ENCODE measurements around the gene SPINT2. TPM values are rescaled to one million over a fixed set of nuclear protein-coding genes. Genes with fewer than 3 reads are reported as not detected.
A peak's percentile ranks its signal among the peaks of the same experiment; 100 is the strongest.

The SPINT2 gene
- total and polyA plus RNA-seq, 2 of the 13 experiments (the other 11 are each of a cell fraction or from before 2014, with no cell fraction given) = 0.31 to 0.77 TPM

- H4K20me1 ChIP-seq (ENCODE audit: insufficient read depth, low read length) = no peaks in the 10 kb centered on the region
- FAIRE-seq (no peak), DNase-seq (ENCODE audit: low spot score) (no peak), ATAC-seq (no peak)
- H3K4me3 ChIP-seq (replicated peaks in 1 of 3; ENCODE audit: insufficient read depth in 1 of 3, low read depth in 2 of 3, low read length in 3 of 3) = no peak overlapping the region
- no peak overlapping the region for H3K27ac ChIP-seq (ENCODE audit: extremely low read length, insufficient read depth, low read length)
- no peaks in the 10 kb centered on the region for H3K9me3 ChIP-seq (ENCODE audit: low read length)
- no TSS peak for BruUV-seq (replicated peaks)
- no peaks in the 10 kb centered on the region for H3K36me3 ChIP-seq (replicated peaks in 1 of 2; ENCODE audit: control insufficient read depth in 1 of 2, insufficient read depth in 2 of 2, low read length in 2 of 2)
- intact Hi-C loops (cut with micrococcal nuclease; ENCODE audit: unreplicated experiment) (no loop called here), in situ Hi-C loops (cut with HindIII; ENCODE audit: extremely low pct_ligation_motif_present, low pct_unique_long_range_greater_than_20kb) (loop anchor here (5.0 kb wide), 1 partner anchor 89 kb away; no protein-coding TSS in a partner anchor)
- TF ChIP-seq ZNF24 (IDR thresholded peaks at IDR 0.05) (no peak), ZNF629 (CRISPR knock-in tag; conservative IDR thresholded peaks at IDR 0.05) (peak; percentile 77)
- no peaks in the 10 kb centered on the region for H3K4me1 ChIP-seq (ENCODE audit: insufficient read depth, low read length)
- no peaks in the 10 kb centered on the region; a peak in 1 of 5 replicates for H3K27me3 ChIP-seq (ENCODE audit: control insufficient read depth in 1 of 2, insufficient read depth in 2 of 2, low read length in 2 of 2)
- no peak overlapping the region for H3K4me2 ChIP-seq (ENCODE audit: low read depth, low read length)
- H3K9ac ChIP-seq (ENCODE audit: insufficient read depth, low read depth, low read length) = no peak overlapping the region
- H2AFZ ChIP-seq (ENCODE audit: low read length) = no peak overlapping the region
- ChIA-PET CTCF (ENCODE audit: low intra/inter-chr PET ratio, low total read pairs) (no interaction called here), POLR2A (no interaction called here)
- no peaks in the 10 kb centered on the region for H3K79me2 ChIP-seq (ENCODE audit: insufficient read depth, low read length)
- WGBS (ENCODE audit: low lambda C conversion rate) = 0% methylated on average over 1 of the region's 1 CpG
Measured at GRCh38 chr19:38331728-38332127, 67.4 kb downstream of the SPINT2 start.

GRCh38 chr19:38333245-38333644 lies 68.9 kb downstream of the SPINT2 start:
- ChIA-PET CTCF (ENCODE audit: low intra/inter-chr PET ratio, low total read pairs) (interaction anchor here (3.5 to 4.0 kb wide), 2 partner anchors 88 to 99 kb away, joined by 27 to 62 read pairs; no protein-coding TSS in a partner anchor), POLR2A (no interaction called here)
- H2AFZ ChIP-seq (ENCODE audit: low read length) = no peak overlapping the region

More at GRCh38 chr19:38333245-38333644, 68.9 kb downstream of the SPINT2 start:
- Histone ChIP-seq H3K9ac (ENCODE audit: insufficient read depth, low read depth, low read length) (no peak overlapping the region), H3K4me3 (replicated peaks in 1 of 3; ENCODE audit: insufficient read depth in 1 of 3, low read depth in 2 of 3, low read length in 3 of 3) (no peak overlapping the region), H4K20me1 (ENCODE audit: insufficient read depth, low read length) (no peaks in the 10 kb centered on the region), H3K9me3 (ENCODE audit: low read length) (no peaks in the 10 kb centered on the region), H3K79me2 (ENCODE audit: insufficient read depth, low read length) (no peaks in the 10 kb centered on the region), H3K36me3 (replicated peaks in 1 of 2; ENCODE audit: control insufficient read depth in 1 of 2, insufficient read depth in 2 of 2, low read length in 2 of 2) (no peaks in the 10 kb centered on the region), H3K4me2 (ENCODE audit: low read depth, low read length) (no peak overlapping the region), H3K27me3 (ENCODE audit: control insufficient read depth in 1 of 2, insufficient read depth in 2 of 2, low read length in 2 of 2) (no peaks in the 10 kb centered on the region), H3K4me1 (ENCODE audit: insufficient read depth, low read length) (no peaks in the 10 kb centered on the region), H3K27ac (ENCODE audit: extremely low read length, insufficient read depth, low read length) (no peak overlapping the region)
- ATAC-seq (no peak), FAIRE-seq (no peak), DNase-seq (ENCODE audit: low spot score) (no peak)
- WGBS (ENCODE audit: low lambda C conversion rate) = 62% methylated on average over 9 of the region's 9 CpGs
- intact Hi-C loops (cut with micrococcal nuclease; ENCODE audit: unreplicated experiment) (no loop called here), in situ Hi-C loops (cut with HindIII; ENCODE audit: extremely low pct_ligation_motif_present, low pct_unique_long_range_greater_than_20kb) (loop anchor here (5.0 kb wide), 1 partner anchor 91 kb away; no protein-coding TSS in a partner anchor)
- TF ChIP-seq GATAD2A (CRISPR knock-in tag; IDR thresholded peaks at IDR 0.05) = no peak
- no peak for TF ChIP-seq ZFP82 (CRISPR knock-in tag; IDR thresholded peaks at IDR 0.05; ENCODE audit: borderline replicate concordance)
- no peak for TF ChIP-seq ZNF430 (CRISPR knock-in tag; IDR thresholded peaks at IDR 0.05)
- no peak for TF ChIP-seq ZBED4 (CRISPR knock-in tag; IDR thresholded peaks at IDR 0.05; ENCODE audit: borderline replicate concordance)
- TF ChIP-seq ZNF674 (CRISPR knock-in tag; IDR thresholded peaks at IDR 0.05; ENCODE audit: low read depth) = no peak
- no TSS peak for BruUV-seq (replicated peaks)
